ENCODE measurements around the gene PCDHGA7. TPM values are rescaled to one million over a fixed set of nuclear protein-coding genes. Genes with fewer than 3 reads are reported as not detected.

Gene PCDHGA7
- total RNA-seq, 2 experiments from 2014 or later: not detected

DNA sequence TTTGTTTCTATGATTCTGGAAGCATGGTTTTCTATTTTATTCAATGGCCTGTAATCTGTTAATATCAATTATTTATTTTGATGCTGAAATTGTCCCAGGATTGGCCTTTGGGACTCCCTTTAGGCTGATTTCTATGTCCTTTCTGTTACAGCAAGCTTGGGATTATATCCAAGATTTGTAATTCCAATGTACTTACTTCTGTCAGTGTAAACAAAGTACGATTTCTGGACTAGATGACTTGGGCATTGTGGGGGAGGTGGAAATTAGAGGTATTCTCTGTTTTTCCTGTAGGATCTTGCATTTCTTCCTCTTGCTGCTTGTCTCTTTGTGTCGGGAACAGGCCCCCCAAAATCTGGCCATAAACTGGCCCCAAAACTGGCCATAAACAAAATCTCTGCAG, 51.5 kb downstream of the PCDHGA7 start:
- Mint-ChIP-seq H3K27ac (no peak overlapping the region), H3K27me3 (peaks cover 44% of the 10 kb centered on the region), H3K9me3 (ENCODE audit: low read depth) (peaks cover 27% of the 10 kb centered on the region), H3K4me1 (peaks cover 17% of the 10 kb centered on the region), H3K4me3 (no peak overlapping the region), H3K36me3 (ENCODE audit: low read depth) (peaks cover 21% of the 10 kb centered on the region)
- POLR2A ChIA-PET: no interaction called here
- ATAC-seq: no peak
- CTCF ChIA-PET: interaction anchor here (0.6 kb wide), 2 partner anchors 37 to 42 kb away, joined by 3 read pairs; partner anchors contain the start of gene PCDHGC3
- DNase-seq: no peak
- intact Hi-C loops (cut with DNase I, micrococcal nuclease): loop anchor here in 1 of 2 experiments (5.0 kb wide), 1 partner anchor 43 kb away; the partner anchor contains the start of gene PCDHGC3

Other genes with a start within 250 kb of the PCDHGA7 start
- gene PCDHB5, start 247.5 kb upstream of the PCDHGA7 start, total RNA-seq: not detected
- not detected for gene PCDHB6, start 232.7 kb upstream of the PCDHGA7 start, total RNA-seq
- gene PCDHB7, start 210.1 kb upstream of the PCDHGA7 start, total RNA-seq: not detected
- not detected for gene PCDHB8, start 205.0 kb upstream of the PCDHGA7 start, total RNA-seq
- not detected for gene PCDHB16, start 200.4 kb upstream of the PCDHGA7 start, total RNA-seq
- gene PCDHB9, start 195.6 kb upstream of the PCDHGA7 start, total RNA-seq: not detected
- not detected for gene PCDHB10, start 190.4 kb upstream of the PCDHGA7 start, total RNA-seq
- gene PCDHB11, start 183.1 kb upstream of the PCDHGA7 start, total RNA-seq: not detected
- gene PCDHB12, start 174.0 kb upstream of the PCDHGA7 start, total RNA-seq: not detected
- gene PCDHB13, start 168.8 kb upstream of the PCDHGA7 start, total RNA-seq: not detected
- not detected for gene PCDHB14, start 159.4 kb upstream of the PCDHGA7 start, total RNA-seq
- gene PCDHB15, start 137.3 kb upstream of the PCDHGA7 start, total RNA-seq: not detected
- under 1 TPM; 0.27 to 0.30 TPM for gene SLC25A2, start 78.7 kb upstream of the PCDHGA7 start, total RNA-seq
- gene TAF7, start 62.0 kb upstream of the PCDHGA7 start, total RNA-seq: 10 to 100 TPM; 45.2 to 54.4 TPM
- gene PCDHGA1, start 52.2 kb upstream of the PCDHGA7 start, total RNA-seq: under 1 TPM in 1 of 2 experiments, not detected in 1; 0.05 TPM
- gene PCDHGA2, start 44.0 kb upstream of the PCDHGA7 start, total RNA-seq: not detected
- not detected for gene PCDHGA3, start 38.9 kb upstream of the PCDHGA7 start, total RNA-seq
- not detected for gene PCDHGB1, start 32.6 kb upstream of the PCDHGA7 start, total RNA-seq
- under 1 TPM; 0.11 TPM for gene PCDHGA4, start 27.7 kb upstream of the PCDHGA7 start, total RNA-seq
- gene PCDHGB2, start 22.7 kb upstream of the PCDHGA7 start, total RNA-seq: under 1 TPM; 0.07 to 0.18 TPM
- gene PCDHGA5, start 18.6 kb upstream of the PCDHGA7 start, total RNA-seq: under 1 TPM; 0.07 to 0.09 TPM
- not detected for gene PCDHGB3, start 12.5 kb upstream of the PCDHGA7 start, total RNA-seq
- gene PCDHGA6, start 8.9 kb upstream of the PCDHGA7 start, total RNA-seq: under 1 TPM; 0.05 to 0.14 TPM
- under 1 TPM in 1 of 2 experiments, not detected in 1; 0.09 TPM for gene PCDHGB4, start 5.0 kb downstream of the PCDHGA7 start, total RNA-seq
- gene PCDHGA8, start 9.9 kb downstream of the PCDHGA7 start, total RNA-seq: not detected
- under 1 TPM; 0.05 to 0.09 TPM for gene PCDHGB5, start 15.2 kb downstream of the PCDHGA7 start, total RNA-seq
- gene PCDHGA9, start 20.0 kb downstream of the PCDHGA7 start, total RNA-seq: under 1 TPM in 1 of 2 experiments, not detected in 1; 0.09 TPM
- gene PCDHGB6, start 25.3 kb downstream of the PCDHGA7 start, total RNA-seq: not detected
- under 1 TPM in 1 of 2 experiments, not detected in 1; 0.07 TPM for gene PCDHGA10, start 30.2 kb downstream of the PCDHGA7 start, total RNA-seq
- gene PCDHGB7, start 34.9 kb downstream of the PCDHGA7 start, total RNA-seq: not detected
- gene PCDHGA11, start 38.3 kb downstream of the PCDHGA7 start, total RNA-seq: under 1 TPM in 1 of 2 experiments, not detected in 1; 0.07 TPM
- under 1 TPM; 0.07 to 0.09 TPM for gene PCDHGA12, start 47.8 kb downstream of the PCDHGA7 start, total RNA-seq
- under 1 TPM; 0.16 to 0.34 TPM for gene PCDHGC3, start 93.2 kb downstream of the PCDHGA7 start, total RNA-seq
- gene PCDHGC4, start 102.3 kb downstream of the PCDHGA7 start, total RNA-seq: not detected
- not detected for gene PCDHGC5, start 106.3 kb downstream of the PCDHGA7 start, total RNA-seq
- gene DIAPH1, start 236.3 kb downstream of the PCDHGA7 start, total RNA-seq: 100 to 1,000 TPM; 185 to 212 TPM

Measured in activated CD4-positive, alpha-beta T cell treated with anti-CD3 and anti-CD28 coated beads for 36 hours (primary cell).